ENCODE measurements around the gene PAPLN.
A peak's percentile ranks its signal among the peaks of the same experiment; 100 is the strongest.

Gene PAPLN

DNA sequence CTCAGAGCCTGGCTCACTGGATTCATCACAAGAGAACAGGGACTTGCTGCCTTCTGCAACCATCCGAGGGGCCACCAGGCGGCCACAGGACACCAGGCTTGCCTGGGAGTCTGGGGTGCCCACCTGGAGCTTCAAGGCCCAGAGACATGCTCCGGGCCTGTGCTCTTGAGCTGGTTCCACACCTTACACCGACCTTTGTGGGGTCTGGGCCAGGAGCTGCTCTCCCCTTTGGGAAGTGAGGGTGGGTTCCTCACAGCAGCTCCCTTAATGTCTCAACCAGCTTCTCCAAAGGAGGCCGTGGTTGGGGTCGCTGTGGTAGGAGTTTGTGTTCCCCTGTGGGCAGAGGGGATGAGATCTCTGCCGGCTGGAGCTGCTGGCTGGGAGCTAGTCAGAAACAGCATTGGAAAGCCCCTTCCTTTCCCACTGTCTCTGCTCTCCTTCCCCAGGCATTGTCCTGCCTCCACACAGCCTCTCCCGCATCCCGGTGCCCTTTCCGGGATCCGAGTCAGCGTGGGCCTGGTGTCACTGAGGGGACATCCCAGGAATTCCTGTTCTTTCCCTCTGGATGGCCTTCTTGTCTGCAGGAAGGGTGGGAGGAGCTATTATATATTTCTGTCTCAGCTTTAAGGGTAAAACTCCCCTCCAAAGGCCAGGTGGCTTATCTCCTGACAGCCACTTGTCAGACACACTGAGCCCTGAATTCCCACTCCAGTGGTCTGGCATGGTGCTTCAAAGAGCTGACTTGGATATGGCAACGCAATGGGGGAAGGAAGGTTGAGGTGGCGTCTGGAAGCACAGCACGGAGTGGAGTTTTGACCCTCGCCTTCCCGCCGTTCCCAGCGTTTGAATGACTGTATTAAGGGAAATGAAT lies 5.1 kb upstream of the PAPLN start:
- DNase-seq (ENCODE audit: low read depth) = peak; percentile 47

DNA sequence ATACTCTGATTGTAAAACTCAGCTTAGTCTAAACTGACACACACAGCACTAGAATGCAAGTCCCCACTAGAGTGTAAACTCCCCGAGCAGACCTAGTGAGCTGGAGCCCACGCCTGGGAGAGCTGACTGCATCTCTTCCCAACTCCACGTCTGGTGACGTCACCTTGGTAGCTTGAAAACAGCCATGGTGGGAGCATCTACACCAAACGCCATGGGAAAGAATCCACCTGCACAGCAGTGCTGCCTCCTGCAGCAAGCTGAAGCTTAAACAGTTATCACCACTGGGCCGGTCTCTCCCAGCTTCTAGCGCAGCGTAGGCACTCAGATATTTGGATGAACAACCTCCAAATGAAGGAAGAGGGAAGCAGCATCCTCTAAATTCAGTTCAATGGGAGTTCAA lies 4.3 kb upstream of the PAPLN start:
- DNase-seq (ENCODE audit: low read depth) = no peak

- no peak for DNase-seq (ENCODE audit: low read depth)
Measured at GRCh38 chr14:73233564-73233963, 3.7 kb upstream of the PAPLN start.

DNA sequence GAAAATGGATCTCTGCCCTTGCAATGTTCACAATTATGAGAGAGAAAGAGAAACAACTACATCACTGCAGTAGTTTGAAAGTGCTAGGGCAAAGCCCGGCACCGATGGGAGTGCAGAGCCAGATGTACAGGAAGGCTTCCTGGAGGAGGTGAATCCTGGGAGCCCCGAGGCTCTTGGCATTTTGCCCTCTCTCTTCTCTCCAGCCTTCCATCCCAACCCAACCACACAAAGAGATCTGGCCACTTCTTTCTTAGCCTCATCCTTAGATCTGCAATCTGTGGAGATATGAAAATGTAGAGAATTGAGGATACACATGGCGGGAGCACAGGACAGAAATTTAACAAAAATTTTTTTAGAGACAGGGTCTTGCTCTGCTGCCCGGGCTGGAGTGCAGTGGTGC lies 3.3 kb upstream of the PAPLN start:
- DNase-seq (ENCODE audit: low read depth) = no peak

DNA sequence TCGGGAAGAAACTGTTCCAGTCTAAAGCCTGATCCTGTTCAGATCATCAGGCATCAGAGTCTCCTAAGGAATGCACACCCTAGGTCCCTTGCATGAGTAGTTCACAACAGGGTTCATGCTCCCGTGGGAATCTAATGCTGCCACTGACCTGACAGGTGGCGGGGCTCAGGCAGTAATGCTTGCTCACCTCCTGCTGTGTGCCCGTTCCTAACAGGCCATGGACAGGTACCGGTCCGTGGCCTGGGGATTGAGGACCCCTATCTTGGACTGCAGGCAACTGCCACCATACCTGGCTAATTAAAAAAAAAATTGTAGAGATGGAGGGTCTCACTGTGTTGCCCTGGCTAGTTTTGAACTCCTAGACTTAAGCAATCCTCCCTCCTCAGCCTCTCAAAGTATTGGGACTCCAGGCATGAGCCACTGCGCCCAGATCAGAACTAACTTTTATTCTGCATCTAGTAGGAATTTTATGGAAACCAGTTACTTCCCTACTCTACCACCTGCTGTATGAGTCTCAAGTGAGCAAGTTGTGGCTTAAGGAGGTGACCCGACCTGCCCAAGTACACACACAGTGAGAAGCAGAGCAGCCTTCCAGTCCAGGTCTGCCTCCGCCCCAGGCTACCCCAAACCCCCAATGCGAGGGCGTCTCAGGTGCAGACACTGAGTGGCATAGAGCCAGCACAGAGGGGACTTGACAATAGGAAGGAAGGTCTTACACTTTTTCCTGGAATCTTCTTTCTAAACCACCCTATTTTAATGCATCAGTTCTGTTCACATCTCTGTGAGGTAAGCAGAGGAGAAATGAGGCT lies 2.5 kb upstream of the PAPLN start:
- DNase-seq (ENCODE audit: low read depth) = no peak

DNA sequence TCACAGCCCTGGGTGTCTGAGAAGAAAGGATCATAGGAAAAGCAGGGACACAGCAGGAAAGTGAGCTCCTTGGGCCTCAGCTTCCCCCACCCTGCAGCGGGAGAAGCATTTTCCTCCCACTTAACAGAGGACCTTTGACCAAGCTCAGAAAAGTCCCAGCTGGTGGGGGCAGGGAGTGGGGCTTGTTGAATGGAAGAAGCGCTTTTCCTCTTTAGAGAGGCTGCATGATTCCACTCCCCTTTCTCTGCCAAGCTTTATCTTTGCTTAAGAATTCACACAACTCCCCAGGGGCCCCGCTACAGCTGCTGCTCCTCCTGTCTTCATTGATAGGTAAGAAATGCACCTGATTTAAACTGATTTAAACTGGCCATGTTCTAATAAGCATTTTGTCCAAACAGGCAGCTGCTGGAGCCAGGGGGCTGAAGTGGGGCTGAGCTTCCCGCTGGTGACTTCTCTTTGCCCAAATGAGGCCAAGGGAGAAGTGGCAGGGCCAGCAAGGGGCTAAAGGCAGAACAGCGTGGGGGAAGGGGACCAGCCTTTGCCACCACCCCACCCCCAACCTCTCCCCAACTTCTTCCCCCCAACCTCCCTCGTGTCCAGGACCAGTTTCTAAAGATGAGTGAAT lies 1.7 kb upstream of the PAPLN start:
- DNase-seq (ENCODE audit: low read depth) = no peak

GRCh38 chr14:73236157-73236556 lies 1.1 kb upstream of the PAPLN start:
- DNase-seq (ENCODE audit: low read depth) = no peak

DNA sequence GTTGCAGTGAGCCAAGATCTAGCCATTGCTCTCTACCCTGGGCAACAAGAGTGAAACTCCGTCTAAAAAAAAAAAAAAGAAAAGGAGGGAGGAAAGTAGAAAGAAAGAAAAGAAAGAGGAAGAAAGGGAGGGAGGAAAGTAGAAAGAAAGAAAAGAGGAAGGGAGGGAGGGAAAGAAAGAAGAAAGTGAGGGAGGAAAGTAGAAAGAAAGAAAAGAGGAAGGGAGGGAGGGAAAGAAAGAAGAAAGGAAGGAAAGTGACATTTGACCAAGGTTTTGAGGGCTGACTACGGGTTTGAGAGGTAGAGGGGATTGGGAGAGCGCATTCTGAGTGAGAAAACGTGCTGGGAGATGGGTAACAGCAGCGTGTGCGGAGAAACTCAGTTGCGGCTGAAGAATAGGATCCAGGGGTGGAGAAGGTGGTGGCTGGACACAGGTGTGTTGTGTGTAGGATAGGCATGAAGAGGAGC lies 521 bp upstream of the PAPLN start:
- DNase-seq (ENCODE audit: low read depth) = no peak

DNA sequence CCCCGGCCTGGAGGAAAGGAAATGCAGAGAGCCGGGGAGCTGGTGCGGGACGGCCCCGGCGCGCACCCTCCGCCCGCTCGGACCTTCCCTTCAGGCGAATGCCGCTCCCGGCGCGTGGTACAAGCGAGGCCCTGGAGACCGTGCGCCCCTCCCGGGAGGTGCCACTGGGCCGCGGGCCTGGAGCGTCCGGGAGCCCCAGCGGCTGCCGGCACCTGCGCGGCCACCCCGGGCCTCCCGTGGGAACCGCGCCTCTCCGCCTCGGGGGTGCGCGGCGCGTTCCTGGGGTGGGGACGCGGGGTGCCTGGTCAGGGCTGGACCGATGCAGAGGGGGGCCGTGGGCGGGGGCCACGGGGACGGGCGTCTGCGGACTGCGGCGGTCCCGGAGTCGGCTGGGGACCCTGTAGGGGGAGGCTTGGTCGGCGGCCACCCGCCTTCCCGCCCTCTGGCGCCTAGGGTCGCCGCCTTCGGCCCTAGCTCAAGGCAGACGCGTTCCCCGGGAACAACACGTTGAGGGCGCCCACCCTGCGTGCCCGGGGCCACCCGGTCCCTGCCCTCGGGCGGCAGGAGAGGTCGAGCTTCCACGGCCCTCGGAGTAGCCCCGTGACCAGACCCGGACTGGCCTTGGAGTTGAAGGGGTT lies 599 bp downstream of the PAPLN start:
- DNase-seq (ENCODE audit: low read depth) = no peak

DNA sequence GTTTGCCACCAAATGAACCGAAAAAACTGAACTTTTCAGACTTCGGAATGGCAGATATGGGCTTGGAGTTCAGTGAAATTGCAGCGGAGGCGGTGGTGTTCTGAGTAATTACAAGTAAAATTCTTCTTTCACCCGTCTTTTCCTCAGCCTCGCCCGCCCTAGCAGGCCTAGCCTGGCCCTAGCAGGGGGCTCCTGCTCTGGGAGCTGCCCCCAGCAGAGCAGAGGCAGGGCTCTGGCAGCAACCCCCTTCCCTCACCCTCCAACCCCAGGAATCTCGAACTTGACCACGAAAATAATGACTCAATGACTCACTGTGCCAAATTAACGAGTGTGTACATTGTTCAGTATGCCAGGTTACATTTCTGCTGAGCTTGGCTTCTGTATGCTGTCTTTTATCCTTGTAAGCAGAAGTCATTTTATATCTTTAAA lies 1.1 kb downstream of the PAPLN start:
- DNase-seq (ENCODE audit: low read depth) = peak; percentile 73

DNA sequence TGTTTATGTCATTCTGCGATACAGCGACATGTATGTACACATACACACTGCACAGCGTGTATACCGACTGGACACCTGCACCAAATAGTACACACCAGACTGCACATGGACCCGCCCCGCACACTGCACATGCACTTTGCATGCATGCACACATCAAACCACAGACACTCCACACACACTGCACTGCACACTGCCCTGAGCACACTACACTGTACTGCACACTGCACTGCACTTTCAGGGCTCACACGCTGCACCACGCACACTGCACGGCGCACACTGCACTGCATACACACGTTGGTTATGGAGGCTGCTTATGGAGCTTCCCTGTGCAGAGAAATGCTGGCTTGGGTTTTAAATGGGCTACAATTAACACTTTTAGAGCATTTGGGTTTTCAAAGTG lies 1.6 kb downstream of the PAPLN start:
- no peak for DNase-seq (ENCODE audit: low read depth)

GRCh38 chr14:73239393-73240241 lies 2.3 kb downstream of the PAPLN start:
- DNase-seq (ENCODE audit: low read depth) = peak; percentile 43

DNA sequence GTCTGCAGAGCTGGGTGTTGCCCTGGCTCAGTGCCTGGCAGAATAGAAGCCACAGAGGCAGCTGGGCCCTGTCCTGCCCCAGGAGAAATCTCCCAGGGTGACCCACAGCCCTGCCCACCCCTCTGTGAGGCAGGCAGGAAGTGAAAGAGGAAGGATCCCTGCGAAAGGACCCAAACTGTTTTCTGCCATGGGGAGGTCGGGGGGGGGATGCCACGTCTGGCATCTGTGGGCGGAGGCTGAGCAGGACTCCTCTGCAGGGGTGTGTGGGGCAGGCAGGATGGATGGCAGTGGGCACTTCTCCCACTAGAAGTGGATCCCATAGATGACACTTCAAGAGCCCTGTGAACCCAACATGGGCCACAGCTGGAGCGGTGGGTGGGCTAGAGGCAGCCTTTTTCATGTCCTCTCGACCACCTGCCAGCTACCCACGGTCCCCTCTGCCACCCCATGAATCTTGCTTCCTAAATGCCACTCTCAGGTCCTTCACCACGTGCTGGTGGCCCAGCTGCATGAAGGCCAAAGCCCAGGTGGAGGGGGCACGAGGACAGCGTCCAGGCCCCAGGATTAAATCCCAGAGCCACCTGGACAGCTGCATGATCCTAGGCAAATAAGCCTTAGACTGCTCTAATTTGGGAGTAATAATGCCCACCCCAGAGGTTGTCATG lies 3.6 kb downstream of the PAPLN start:
- no peak for DNase-seq (ENCODE audit: low read depth)

GRCh38 chr14:73241481-73242165 lies 4.3 kb downstream of the PAPLN start:
- DNase-seq (ENCODE audit: low read depth) = no peak

DNA sequence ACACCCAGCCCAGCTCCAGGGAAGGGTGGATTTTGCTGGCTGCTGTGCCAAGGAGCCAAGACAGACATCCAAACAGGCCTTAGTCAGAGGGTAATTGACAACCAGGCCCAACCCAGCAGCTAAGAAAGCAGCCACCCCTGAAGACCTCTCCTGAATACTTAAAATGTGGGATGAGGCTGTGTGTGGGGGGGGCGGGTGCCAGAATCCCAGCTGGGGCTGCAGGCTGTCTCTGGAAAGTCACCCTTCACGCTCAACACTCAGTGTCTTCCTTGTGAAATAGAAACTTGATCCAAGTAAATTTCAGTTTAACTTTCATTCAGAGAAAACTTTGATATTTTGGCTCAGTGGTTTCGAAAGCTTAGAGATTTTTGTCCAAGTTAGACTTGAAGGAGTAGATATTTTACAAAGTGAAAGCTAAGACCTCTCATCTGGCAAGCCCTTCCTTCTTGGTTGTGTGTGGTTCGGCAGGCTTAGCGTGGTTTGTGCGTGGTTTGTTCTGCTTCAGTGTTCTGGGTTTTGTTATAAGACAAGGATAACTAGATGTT lies 5.1 kb downstream of the PAPLN start:
- no peak for DNase-seq (ENCODE audit: low read depth)

DNA sequence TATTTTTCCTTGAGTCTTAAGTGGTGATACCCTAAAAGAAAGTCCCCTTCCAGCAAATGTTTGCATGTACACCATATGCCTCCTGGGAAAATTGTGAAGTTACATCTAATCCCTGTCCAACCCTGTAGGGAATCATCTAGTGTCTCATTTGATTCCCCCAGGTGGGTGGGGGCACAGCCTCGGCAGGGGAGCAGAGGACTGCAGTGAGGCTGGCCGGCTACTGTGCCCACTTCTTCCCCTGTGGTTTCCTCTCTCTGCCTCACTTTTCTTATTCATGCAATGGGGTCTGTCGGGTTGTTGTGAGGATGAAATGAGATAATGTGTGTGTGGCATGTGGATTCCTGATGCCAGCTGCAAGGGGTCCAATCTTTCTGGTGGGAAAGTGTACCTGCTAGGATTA lies 6.0 kb downstream of the PAPLN start:
- no peak for DNase-seq (ENCODE audit: low read depth)

DNA sequence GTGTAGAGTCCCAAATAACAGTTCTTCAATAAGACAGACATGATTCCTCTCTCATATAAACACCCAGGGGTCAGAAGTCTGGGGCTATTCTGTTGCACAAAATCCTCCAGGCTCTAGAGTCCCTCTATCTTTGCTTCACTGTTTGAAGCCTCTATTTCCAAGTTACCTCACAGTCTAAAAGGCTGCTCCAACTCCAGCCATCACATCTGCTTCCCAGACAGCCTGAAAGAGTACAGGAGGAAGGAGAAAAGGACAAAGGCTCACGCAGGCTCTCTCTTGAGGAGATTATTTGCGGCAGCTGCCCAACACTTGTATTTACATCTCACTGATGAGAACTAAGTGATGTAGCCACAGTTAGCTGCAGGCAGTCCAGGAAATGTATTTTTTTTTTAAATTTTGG lies 6.4 kb downstream of the PAPLN start:
- DNase-seq (ENCODE audit: low read depth) = no peak

DNA sequence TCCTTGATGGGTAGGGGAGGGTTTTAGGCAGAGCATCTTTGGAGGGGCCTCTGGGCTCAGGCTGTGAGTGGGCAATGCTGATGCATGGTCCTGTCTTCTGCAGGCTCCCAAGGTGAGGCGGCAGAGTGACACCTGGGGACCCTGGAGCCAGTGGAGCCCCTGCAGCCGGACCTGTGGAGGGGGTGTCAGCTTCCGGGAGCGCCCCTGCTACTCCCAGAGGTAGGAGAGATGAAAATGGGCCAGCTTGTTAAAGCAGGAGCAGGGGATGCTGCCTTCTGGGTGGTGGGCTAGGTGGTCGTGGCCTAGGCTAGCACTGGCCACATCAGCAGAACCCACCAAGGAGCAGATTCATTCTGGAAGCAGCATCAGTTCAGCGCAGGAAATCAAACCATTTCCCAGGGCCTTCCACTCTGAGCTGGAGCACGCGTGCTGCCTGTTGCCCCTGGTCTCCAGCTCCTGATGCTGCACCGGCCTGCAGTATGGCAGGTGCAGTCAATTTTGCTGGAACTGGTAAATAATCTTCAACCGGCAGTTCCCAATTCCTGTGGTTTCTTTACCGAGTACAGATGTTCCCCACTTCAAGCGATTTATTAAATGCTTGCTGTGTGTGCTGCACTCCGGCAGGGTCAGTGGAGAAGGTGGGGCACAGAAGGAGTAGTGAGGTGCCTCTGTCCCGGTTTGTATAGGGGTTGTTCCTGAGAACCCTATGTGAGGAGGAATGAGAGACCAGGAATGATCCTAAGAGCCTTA lies 7.4 kb downstream of the PAPLN start:
- no peak for DNase-seq (ENCODE audit: low read depth)
